A204.1 (cell line): ENCODE measurements around the gene HEATR5B.
"Not testable (repeated sequence)": the region's sequence is repeated elsewhere in the genome, so short reads cannot be mapped to it uniquely, and the experiment has no call there.

ENCODE experiments used
- FAIRE-seq: peaks from 2 replicates; lab custom pipeline; 2012; peaks lifted over from hg19 to GRCh38; lab: Jason Lieb, UNC

The HEATR5B gene

DNA sequence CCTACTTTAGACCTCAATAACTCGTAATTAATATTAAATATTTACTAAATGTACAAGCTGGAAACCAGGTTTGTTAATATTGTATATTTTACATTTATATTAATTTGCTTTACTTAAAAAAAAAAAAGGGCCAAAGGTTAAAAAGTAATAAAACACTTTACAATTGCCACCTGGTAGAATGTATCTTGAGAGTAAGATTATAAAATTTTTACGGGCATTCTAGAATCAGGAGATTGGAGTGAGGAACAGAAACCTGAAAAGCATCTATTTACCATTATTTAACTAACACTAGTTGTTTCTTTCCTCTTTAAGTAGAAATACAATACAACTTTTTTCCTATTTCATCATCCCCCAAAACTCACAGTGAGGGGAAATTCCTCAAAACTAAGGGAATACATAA lies 102.3 kb downstream of the HEATR5B start:
- no peak for FAIRE-seq

DNA sequence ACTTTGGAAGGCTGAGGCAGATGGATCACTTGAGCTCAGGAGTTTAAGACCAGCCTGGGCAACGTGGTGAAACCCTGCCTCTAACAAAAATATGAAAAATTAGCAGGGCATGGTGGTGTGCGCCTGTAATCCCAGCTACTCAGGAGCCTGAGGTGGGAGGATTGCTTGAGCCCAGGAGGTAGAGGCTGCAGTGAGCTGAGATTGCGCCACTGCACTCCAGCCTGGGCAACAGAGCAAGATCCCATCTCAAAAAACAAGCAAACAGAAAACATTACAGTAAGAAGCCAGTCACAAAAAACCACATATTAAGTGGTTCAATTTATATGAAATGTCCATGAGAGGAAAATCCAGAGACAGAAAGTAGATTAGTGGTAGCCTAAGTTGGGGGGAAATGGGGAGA lies 105.2 kb downstream of the HEATR5B start:
- not testable (repeated sequence) for FAIRE-seq

DNA sequence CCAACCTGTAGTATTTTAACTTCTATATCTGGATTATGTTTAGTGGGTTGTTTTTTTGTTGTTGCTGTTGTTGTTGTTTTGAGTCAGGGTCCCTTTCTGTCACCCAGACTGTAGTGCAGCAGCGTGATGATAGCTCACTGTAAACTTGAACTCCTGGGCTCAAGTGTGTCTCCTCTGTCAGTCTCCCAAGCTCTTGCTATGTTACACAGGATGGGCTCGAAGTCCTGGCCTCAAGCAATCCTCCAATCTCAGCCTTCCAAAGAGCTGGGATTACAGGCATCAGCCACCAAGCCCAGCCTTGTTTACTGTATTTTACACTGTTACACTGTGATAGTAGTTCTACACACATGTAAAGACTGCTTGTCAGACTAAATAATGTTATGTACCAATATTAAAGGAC lies 108.1 kb downstream of the HEATR5B start:
- no peak for FAIRE-seq

DNA sequence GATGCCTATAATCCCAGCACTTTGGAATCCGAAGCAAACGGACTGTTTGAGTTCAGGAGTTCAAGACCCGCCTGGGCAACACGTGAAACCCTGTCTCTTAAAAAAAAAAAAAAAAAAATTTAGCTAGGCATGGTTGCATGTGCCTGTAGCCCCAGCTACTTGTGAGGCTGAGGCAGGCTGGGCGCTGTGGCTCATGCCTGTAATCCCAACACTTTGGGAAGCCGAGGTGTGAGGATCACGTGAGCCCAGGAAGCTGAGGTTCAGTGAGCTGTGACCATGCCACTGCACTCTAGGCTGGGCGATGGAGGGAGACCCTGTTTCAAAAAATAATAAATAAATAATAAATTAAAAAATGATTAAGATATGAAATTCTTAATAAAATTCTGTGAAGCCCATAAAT lies 108.9 kb downstream of the HEATR5B start:
- no peak for FAIRE-seq

DNA sequence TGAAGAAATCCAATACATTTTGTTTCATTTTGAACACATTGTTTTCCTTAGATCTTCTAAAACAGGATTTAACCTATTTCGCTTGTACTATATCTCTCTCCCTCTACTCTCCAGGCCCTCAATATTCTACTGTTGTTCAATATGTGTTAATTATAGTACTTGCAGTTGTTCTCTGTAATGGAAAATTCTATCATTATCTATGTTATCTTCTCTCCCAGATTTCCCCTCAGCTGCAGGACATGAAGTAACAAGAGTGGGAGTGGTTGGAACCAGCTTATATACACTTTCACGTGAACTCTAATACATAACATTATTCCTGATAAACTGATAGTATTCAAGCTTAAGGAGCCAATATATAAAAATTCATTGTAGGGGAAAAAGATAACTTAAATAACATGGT lies 110.9 kb downstream of the HEATR5B start:
- no peak for FAIRE-seq

DNA sequence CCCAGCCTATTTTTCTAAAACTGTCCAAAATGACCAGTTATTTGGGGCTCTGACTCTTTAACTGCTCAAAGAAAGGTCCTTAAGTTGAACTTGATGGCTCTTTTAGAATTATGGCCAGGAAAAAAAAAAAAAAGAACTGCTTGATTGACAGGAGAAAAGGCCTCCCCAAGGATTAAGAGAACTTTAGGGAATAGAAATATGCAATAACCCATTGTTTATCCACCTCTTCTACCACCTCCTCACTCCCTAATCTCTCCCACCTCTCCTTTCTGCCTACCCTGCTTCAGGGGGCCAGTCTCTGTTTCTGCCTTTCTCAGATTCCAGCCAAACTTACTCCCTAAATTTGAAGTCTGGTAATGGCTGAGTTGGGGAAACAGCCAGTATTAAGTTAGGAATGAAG lies 112.2 kb downstream of the HEATR5B start:
- no peak for FAIRE-seq

DNA sequence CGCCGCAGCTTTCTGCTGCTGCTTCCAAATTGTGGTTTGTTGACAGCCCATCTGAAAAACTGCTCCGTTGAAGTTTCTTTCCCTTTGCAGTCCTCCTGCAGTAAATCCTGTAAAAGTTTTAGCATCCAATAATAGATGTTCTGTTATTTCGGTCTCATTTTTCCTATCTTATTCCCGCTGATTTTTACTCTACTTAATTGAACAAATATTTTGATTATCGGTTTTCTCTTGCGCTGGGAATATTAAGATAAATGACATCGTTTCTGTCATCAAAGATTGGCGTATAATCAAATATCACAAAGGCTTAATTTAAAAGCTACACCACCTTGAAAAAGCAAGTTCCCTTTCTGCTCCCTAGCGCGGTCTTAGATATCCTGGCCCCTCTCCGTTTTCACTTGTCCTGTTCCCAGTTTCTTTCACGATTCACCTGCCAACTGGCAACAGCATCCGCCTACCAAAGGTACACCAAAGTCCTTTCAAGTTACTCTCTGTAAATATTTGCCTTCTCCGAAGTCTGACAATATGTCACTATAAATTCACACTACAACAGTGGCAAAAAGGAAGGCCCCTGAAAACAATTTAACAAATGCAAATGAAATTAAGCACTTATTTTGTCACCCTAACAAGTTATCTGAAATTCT lies 116.8 kb downstream of the HEATR5B start:
- FAIRE-seq = no peak

DNA sequence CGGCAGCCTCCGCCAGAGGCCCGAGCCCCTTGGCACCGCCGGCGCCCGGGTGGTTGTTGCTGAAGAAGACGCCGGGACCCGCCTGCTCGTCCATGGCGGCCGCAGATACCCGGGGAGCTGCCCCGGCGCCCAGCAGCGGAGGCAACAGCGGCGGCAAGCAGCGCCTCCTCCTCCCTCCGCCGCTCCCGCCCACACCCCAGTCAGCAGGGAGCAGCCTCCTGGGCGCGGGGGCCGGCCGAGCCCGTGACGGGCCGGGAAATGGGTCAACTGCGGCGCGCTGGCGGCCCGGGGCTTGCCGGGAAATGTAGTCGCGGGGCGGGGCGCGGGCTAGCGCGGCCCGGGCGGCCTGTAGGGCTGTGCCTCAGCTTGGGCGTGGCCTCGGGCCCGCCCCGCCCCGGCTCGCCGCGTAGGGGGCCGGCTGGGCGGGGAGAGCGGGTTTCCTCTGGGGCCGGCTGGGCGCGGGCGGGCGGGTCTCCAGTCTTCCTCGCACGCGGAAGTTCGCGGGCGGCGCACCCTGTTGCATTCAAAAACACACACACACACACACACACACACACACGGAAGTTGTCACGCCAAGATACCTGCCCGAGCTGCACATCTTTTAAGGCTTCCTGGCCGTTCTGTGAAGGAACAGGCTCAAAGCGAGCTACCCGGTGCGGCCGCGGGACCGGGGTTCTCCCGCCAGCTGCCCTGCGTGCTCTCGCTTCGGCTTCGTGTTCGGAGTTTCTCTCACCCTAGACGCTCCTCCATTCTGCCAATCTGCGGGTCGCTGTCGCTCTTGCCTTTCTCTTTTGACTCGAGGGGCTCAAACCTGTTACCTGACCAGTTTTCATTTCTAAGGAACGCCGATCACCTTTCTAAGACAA lies 117.6 kb downstream of the HEATR5B start, which contains the start of gene STRN:
Gene STRN (minus strand): TSS at position 167 of the 866 bp plus-strand sequence. CDS start 73 bp downstream, at position 94.
- FAIRE-seq = no peak

DNA sequence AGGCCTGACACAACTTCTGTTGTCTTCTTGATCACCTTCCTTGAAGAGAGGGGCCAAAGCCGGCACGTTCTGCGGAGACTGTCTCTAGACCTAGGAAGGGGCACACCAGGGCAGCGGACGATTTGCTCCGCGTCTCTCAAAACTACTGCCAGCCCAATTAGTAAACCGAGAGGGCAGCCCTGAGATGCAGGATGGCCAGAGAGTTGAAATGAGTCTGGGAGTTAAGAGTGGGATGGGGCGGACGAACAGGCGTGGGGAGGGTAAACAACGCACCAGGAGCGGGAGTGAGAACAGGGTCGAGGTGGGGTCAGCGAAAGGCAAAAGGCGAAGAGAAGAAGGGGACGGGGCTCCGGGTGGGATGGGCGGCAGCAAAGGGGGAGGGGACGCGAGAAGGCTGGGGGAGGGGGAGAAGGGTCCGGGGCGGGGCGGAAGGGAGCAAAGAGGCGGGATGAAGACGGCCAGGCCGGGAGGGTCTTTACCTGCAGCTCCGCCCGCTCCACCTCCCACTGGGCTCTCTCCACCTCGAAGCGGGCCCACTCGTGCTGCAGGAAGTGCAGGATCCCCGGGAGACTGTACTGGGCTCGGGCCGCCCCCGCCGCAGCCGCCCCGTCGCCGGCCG lies 118.3 kb downstream of the HEATR5B start:
- FAIRE-seq = no peak

DNA sequence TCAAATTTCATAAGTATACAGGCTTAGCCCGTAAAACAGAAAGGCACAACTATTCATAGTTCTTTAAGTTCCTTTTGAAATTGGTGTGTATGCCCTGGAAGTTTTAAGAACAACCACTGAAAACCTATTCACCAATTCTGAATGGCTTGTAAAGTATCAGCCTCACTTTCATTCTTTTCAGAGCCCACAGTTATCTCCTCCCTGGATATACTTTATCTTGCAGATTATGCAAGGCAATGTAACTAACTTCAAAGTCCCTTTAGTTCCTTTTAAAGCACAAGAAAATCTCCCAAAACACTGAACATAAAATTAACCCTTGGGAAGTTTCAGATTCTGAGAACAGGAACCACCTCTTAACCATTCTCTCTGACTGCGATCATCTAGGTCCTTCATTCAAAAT lies 119.0 kb downstream of the HEATR5B start:
- FAIRE-seq = no peak

DNA sequence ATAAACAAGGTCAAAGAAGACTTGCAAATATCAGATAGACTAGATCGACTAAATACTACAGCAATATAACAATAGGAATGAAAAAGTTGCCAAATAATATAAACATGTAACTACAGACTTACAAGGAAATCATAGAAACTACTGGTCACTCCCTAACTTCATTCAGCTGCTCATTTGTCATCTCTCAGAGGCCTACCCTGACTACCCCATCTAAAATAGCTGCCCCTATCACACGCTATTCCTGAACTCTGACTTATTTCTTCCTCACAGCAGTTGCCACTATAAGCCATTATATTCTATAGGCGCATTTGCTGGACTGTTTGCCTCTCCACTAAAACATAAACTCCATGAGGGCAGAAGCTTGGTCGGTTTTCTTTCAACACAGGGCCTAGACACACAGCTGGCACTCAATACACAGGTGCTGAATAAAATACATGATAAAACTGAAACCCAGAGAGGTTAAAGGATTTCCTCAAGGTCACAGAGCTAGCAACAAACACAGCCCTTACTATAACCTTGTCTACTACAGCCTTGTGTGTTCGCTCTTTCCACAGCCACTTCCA lies 119.6 kb downstream of the HEATR5B start:
- FAIRE-seq = no peak

DNA sequence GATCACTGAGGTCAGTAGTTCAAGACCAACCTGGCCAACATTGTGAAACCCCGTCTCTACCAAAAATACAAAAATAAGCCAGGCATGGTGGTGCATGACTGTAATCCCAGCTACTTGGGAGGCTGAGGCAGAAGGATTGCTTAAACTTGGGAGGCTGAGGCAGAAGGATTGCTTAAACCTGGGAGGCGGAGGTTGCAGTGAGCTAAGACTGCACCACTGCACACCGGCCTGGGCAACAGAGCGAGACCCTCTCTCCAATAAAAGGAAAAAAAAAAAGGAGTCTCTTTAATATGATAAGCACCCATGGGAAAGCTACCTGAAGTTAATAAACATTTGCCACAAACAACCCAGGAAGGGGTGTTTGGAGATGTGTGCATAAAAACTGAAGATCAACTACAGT lies 120.4 kb downstream of the HEATR5B start:
- no peak for FAIRE-seq

DNA sequence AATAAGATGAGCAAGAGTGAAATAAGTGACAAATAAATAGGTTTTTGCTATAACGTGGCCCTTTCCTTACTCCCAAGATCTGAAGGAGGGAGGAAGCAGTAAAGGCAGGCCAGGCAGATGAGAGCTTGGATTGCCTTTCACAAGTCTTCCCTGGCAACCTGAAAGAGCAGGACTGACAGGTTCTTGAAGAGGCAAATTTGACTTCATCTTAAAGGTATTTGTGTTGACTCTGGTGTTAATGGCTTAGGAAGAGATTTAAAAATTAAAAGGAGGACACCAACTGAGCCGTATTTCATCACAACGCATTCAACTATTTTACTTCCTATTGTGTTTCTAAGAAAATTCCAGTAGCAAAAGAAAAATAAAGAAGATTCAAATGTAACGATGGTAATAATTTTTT lies 121.1 kb downstream of the HEATR5B start:
- no peak for FAIRE-seq

DNA sequence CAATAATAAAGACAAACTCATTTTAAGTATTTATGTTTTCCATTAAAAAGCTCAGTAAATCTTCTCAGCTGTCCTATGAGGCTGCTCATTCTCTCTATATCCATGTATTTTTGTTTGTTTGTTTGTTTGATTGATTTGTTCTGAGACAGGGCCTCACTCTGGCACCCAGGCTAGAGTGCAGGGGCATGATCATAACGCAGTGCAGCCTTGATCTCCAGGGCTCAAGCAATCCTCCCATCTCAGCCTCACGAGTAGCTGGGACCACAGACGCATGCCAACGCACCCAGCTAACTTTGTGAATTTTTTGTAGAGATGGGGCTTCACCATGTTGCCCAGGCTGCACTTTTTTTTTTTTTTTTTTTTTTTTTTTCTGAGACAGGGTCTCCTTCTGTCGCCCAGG lies 123.4 kb downstream of the HEATR5B start:
- FAIRE-seq = no peak

DNA sequence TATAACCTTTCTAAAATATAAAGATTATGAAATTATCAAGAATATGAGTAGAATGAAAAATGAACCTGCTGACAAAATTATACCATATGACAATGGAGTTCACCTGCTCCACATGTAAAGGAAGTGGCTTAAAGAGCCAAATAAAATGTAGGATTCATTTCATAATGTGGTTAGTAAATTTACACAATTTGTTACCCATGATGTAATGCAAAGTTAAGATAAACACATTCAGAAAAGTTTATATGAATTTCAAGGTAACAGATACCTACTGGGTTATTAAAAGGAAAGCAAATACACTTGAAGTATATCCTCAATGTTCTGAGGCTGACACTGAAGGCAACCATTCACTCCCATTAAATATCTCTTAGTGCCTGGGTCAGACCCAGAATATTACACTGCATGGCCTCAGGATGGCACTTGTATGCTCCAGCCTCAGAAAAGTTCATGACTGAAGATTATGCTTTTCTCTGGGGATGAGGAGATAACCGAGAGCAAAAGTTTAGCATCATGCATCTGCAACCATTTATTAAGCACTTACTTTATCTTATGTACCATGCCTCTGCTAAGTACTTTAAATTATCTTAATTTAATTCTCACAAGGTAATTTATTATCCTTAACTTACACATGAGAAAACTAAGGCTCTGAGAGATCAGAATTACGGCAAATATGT lies 124.0 kb downstream of the HEATR5B start:
- no peak for FAIRE-seq

DNA sequence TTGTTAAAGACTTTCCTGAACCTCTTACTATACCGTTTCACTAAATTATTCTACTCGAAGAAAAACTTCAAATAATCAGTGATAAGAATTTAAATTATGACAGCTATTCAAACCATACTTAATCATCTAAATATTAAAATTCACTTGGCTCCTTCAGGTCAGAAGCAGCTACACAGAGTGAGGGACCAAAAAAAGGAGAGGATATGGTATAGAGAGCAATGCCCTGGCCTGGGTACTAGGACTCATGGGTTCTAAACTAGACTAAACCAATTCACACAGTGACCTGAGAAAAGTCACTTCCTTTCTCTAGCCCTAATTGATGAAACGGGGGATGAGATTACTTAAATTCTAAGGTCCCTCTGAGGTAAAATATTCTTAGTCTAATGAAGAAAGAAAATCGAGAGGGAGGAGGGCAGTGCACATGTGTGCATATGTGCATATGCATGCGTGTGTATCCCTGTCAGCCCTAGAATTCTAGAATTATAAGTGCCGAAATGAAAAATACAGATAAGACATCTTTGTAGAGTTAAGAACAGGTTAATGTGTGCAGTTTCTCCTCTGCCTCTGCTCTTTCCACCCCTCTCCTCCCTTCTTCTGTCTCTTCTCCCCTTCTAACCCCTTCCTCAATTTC lies 129.1 kb downstream of the HEATR5B start:
- FAIRE-seq = no peak

DNA sequence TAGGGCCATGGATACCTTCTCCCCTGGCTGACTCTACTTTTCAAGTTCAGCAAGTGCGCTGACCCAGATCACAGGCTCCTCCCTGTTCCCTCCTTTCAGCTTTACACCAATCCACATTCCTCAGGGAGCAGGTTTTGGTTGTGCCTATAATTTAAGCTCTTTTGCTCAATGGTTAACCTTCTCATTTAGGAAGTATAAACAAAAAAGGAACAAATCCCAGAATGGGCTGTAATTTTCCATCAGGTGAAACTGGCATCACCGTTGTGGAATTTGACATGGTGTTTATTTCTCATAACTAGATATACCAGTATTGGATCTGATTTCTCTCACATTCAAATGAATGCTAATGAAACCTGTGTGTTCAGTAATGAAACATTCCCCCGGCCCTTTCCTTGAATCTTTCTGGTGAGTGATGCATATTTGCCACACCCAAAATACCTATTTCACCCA lies 131.4 kb downstream of the HEATR5B start:
- FAIRE-seq = no peak

DNA sequence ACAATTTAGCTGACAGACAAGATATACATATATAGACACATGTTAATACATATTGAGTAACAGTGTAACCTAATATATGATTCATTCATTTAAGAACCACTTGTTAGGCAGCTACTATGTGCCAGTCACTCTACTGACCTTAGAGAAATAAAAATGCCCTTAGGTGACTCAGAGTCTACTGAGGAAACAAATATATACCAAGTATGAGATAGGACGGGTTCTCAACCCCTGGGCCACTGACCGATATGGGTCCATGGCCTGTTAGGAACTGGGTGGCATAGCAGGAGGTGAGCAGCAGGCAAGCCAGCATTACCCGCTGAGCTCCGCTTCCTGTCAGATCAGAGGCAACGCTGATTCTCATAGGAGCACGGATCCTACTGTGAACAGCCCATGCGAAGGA lies 132.6 kb downstream of the HEATR5B start:
- FAIRE-seq = no peak

DNA sequence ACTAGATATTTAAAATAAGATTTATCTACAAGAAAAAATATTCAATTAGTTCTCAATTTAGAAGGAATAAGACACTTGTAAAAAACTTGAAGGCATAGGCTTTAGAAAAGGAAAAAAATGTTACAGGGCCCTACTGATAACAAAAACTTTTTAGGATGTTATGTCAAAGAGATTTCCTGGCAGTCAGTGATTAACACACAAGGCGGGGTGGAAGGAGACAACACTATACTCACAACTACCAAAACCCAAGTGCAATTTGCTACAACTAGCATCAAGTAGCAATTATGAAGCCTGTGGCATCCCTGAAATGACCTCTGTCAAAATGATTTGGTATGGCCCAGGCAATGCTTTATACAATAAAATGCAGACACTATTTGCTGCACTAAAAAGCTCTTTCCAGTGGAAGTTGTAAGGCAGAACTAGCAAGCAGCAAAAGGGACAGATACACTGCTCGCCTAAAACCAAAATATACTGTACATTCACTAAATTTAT lies 133.1 kb downstream of the HEATR5B start:
- no peak for FAIRE-seq

DNA sequence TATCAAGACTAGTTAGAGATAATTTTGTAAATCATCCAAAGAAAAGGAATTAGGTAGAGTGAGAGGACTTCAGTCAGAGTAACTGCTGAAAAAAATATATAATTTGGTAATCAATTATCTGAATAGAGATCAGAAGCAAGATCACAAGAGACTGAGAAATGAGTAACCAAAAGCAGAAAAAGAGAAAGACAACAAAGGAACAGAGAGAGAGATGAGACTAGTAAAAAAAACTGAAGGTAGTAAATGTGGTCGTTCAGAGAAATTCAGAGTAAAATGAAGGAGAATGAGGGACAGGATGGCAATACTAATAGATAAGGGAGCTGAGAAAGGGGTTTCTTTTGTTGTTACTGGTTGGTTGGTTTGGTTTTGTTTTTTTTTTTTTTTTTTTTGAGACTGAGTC lies 134.3 kb downstream of the HEATR5B start:
- no peak for FAIRE-seq

DNA sequence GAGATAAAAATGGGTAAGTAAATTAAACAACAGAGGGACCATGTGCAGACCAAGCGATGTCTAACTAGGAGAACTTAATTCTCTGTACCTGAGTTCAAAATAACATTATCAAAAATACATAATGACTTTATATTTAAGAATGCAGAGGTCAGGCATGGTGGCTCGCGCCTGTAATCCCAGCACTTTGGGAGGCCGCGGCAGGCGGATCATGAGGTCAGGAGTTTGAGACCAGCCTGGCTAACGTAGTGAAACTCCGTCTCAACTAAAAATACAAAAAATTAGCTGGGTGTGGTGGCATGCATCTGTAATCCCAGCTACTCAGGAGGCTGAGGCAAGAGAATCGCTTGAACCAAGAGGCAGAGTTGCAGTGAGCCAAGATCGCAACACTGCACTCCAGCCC lies 138.9 kb downstream of the HEATR5B start:
- FAIRE-seq = not testable (repeated sequence)

DNA sequence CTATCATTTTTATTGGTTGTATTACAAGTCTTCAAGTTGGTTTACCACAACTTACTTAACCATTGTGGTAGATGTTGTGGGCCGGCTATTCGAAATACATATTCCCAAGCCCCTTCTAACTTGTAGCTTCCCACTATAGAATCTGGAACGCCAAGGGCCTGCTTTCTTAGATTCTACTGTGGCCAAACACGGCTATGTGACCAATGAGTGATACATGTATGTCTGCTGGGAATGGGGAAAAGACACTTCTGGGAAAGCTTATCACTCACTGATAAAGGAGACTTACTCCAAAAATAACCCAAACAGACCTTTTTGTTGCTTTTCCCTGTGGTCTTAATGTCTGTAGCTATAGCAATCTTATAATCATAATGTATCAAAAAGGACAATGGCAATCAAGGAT lies 142.3 kb downstream of the HEATR5B start:
- FAIRE-seq = no peak
